K562 (cell line): ENCODE results near the gene ACTR8. TPM values are rescaled to one million over a fixed set of nuclear protein-coding genes. Genes with fewer than 3 reads are reported as not detected.

Experiments used
- ATAC-seq: fragments of 200-7000 bp; cut with Tn5 transposase; 3 replicates; pipeline ENCODE4 v1.9.1; 2020; ENCODE audit warnings: moderate library complexity
- BruUV-seq: library from RNA; stranded (reverse); fragments of 400-500 nt; replicated peaks from 2 replicates; lab custom pipeline; 2021; lab: Mats Ljungman, UMichigan
- CTCF ChIA-PET: fragments of 300-600 bp; formaldehyde crosslinking; extraction: SDS; loops from one replicate; lab custom pipeline; 2021; ENCODE audit warnings: low intra/inter-chr PET ratio; lab: Yijun Ruan, JAX
- POLR2A ChIA-PET: fragments of 300-600, 350-650 bp; sonication (Branson Sonifier 250); formaldehyde crosslinking; extraction: SDS; loops from one replicate; lab custom pipeline; 2021; ENCODE audit warnings: antibody characterized with exemption, inconsistent platforms; lab: Yijun Ruan, JAX
- DNase-seq, 4 experiments: peaks; one replicate each; pipeline versions ENCODE4 v3.0.0 to v3.0.0-alpha.2; 2011 to 2018; ENCODE audit warnings: low spot score in 3 of 4, mixed read lengths in 3 of 4; ENCODE audit errors: extremely low read depth in 1 of 4
- FAIRE-seq: peaks from 2 replicates; lab custom pipeline; 2011; peaks lifted over from hg19 to GRCh38; lab: Jason Lieb, UNC
- H2AFZ ChIP-seq: 2 replicates; pipeline ENCODE4 v1.6.0; 2011; ENCODE audit warnings: low read depth, low read length, control low read depth, inconsistent platforms
- H3K27ac ChIP-seq: fragments of 200-600 bp; 3 replicates; pipeline ENCODE4 v1.8.0; 2011; ENCODE audit warnings: low read depth, mild to moderate bottlenecking, control low read depth, inconsistent platforms, low read length, moderate library complexity, mixed read lengths; ENCODE audit errors: extremely low read depth
- H3K27me3 ChIP-seq, 2 experiments: fragments of 300-600 bp in 1 of 2; 2 replicates in 1 of 2; 3 replicates in 1 of 2; pipeline versions ENCODE4 v1.6.0 to v1.8.0; 2011; ENCODE audit warnings: inconsistent platforms in 2 of 2, low read length in 2 of 2, mild to moderate bottlenecking in 1 of 2, mixed read lengths in 1 of 2, moderate library complexity in 1 of 2; ENCODE audit not compliant: control insufficient read depth in 2 of 2, insufficient read depth in 2 of 2
- H3K36me3 ChIP-seq: fragments of 300-600 bp; 3 replicates; pipeline ENCODE4 v1.8.0; 2011; ENCODE audit warnings: mild to moderate bottlenecking, low read length, inconsistent platforms; ENCODE audit not compliant: control insufficient read depth, insufficient read depth
- H3K4me1 ChIP-seq, 2 experiments: fragments of 200-600 bp in 1 of 2; replicated peaks in 1 of 2; 2 replicates in 1 of 2; 3 replicates in 1 of 2; pipeline versions ENCODE4 v1.5.1 to v1.8.0; 2011; ENCODE audit warnings: inconsistent platforms in 2 of 2, low read length in 2 of 2, mild to moderate bottlenecking in 1 of 2, mixed read lengths in 1 of 2, moderate library complexity in 1 of 2; ENCODE audit not compliant: control insufficient read depth in 2 of 2, insufficient read depth in 2 of 2
- H3K4me2 ChIP-seq: 2 replicates; pipeline ENCODE4 v1.6.1; 2011; ENCODE audit warnings: low read length, control low read depth, inconsistent platforms, mixed read lengths; ENCODE audit not compliant: insufficient read depth
- H3K4me3 ChIP-seq: fragments of 200-600 bp; sonication (generic), shearing (Covaris generic); 2 replicates; pipeline ENCODE4 v1.5.1; 2016; ENCODE audit warnings: control low read depth, inconsistent platforms
- H3K79me2 ChIP-seq: fragments of 200-600 bp; 3 replicates; pipeline ENCODE4 v1.8.0; 2011; ENCODE audit warnings: low read length, inconsistent platforms; ENCODE audit not compliant: control insufficient read depth, insufficient read depth
- H3K9ac ChIP-seq, 2 experiments: 2 replicates each; pipeline versions ENCODE4 v1.6.0 to v1.6.1; 2011; ENCODE audit warnings: low read depth in 2 of 2, low read length in 2 of 2, control low read depth in 1 of 2, inconsistent platforms in 1 of 2, mild to moderate bottlenecking in 1 of 2, mixed read lengths in 1 of 2; ENCODE audit not compliant: insufficient read depth in 1 of 2
- H3K9me1 ChIP-seq: one replicate; pipeline ENCODE4 v1.6.0; 2011; ENCODE audit warnings: inconsistent platforms, mild to moderate bottlenecking, low read length, moderate library complexity; ENCODE audit not compliant: control insufficient read depth, insufficient read depth
- H3K9me3 ChIP-seq: replicated peaks from 2 replicates; pipeline ENCODE4 v1.5.1; 2011; ENCODE audit warnings: low read depth, low read length, inconsistent platforms; ENCODE audit not compliant: control insufficient read depth, insufficient read depth
- H4K20me1 ChIP-seq: replicated peaks from 2 replicates; pipeline ENCODE4 v1.6.1; 2011; ENCODE audit warnings: low read length, inconsistent platforms, mixed read lengths; ENCODE audit not compliant: control insufficient read depth, insufficient read depth
- ETS1 ChIP-seq: conservative IDR thresholded peaks from 2 replicates; pipeline ENCODE4 v1.6.1; 2011; ENCODE audit warnings: low read depth, mild to moderate bottlenecking, low read length; ENCODE audit not compliant: control insufficient read depth
- GTF3C2 ChIP-seq: IDR thresholded peaks from 3 replicates; pipeline ENCODE4 v1.6.1; 2011; ENCODE audit warnings: borderline replicate concordance, mild to moderate bottlenecking, moderate library complexity; ENCODE audit not compliant: insufficient read length; ENCODE audit errors: extremely low read depth
- HBP1 ChIP-seq: fragments of 450-650 bp; formaldehyde crosslinking; IDR thresholded peaks from 2 replicates; pipeline ENCODE4 v1.4.0; 2022; ENCODE audit warnings: missing genetic modification characterization
- HMG20A ChIP-seq: fragments of 450-650 bp; formaldehyde crosslinking; conservative IDR thresholded peaks from 2 replicates; pipeline ENCODE4 v1.4.0; 2020; ENCODE audit warnings: mild to moderate bottlenecking, mixed read lengths
- NRF1 ChIP-seq, 2 experiments: fragments of 450-650 bp; IDR thresholded peaks in 1 of 2; conservative IDR thresholded peaks in 1 of 2; 2 replicates each; pipeline ENCODE4 v1.6.1; 2014; ENCODE audit warnings: mild to moderate bottlenecking in 2 of 2
- SP1 ChIP-seq: sonication (generic); formaldehyde crosslinking; IDR thresholded peaks from 2 replicates; pipeline ENCODE4 v1.8.1; 2022; ENCODE audit warnings: mild to moderate bottlenecking, missing genetic modification reagents
- SRSF9 ChIP-seq: fragments of 200-400 bp; formaldehyde crosslinking; IDR thresholded peaks from 2 replicates; pipeline ENCODE4 v1.6.1; 2017; ENCODE audit warnings: low read depth, low read length, borderline replicate concordance
- ZNF444 ChIP-seq: fragments of 250-450 bp; sonication (Bioruptor Pico); IDR thresholded peaks from 2 replicates; pipeline ENCODE4 v1.4.0; 2020; ENCODE audit warnings: mild to moderate bottlenecking, moderate library complexity
- ZNF609 ChIP-seq: sonication (generic); formaldehyde crosslinking; IDR thresholded peaks from 2 replicates; pipeline ENCODE4 v1.8.1; 2023; ENCODE audit warnings: missing genetic modification reagents, mild to moderate bottlenecking, borderline replicate concordance
- WGBS: fragments of 100-300 bp; shearing (Covaris generic); methylation state at CpG from one replicate; pipeline ENCODE4 v1.1.6; 2016; ENCODE audit warnings: low coverage, mixed read lengths; ENCODE audit not compliant: insufficient coverage; ENCODE audit errors: missing lambda C conversion rate; 5-methylcytosine and 5-hydroxymethylcytosine counted together
- in situ Hi-C: fragments of 300-500 bp; cut with MboI; formaldehyde crosslinking; loops from 4 replicates; pipeline ENCODE4 v1.15.0; 2018; ENCODE audit warnings: inconsistent platforms, mixed read lengths
- intact Hi-C: fragments of 100-400 bp; cut with micrococcal nuclease; formaldehyde crosslinking; loops from 2 replicates; pipeline ENCODE4 v1.14.2; 2022
- polyA plus RNA-seq, 8 experiments: library from polyadenylated mRNA; depleted of rRNA in 4 of 8; stranded (reverse) in 5 of 8; unstranded in 3 of 8; fragments of >200 nt; fragmentation: Nextera tagmentation in 2 of 8; fragmentation: Illumina TruSeq in 1 of 8; extraction: Ambion mirVana in 2 of 8; extraction: Trizol in 1 of 8; gene quantifications; 2 replicates each; pipeline versions ENCODE4 v1.2.1 to v1.2.3, GENCODE V29; 2011 to 2014; ENCODE audit warnings: inconsistent platforms in 1 of 8, missing spikeins in 1 of 8
- total RNA-seq, 7 experiments: library from RNA; depleted of rRNA in 6 of 7; stranded (reverse); fragments of >200 nt in 6 of 7; fragmentation: Illumina TruSeq in 2 of 7; extraction: Trizol in 2 of 7; gene quantifications; 2 replicates each; pipeline versions ENCODE4 v1.2.1 to v1.2.3, GENCODE V29; 2011 to 2021; ENCODE audit warnings: low replicate concordance in 1 of 7

ACTR8 gene
- total and polyA plus RNA-seq, 9 of the 15 experiments (the other 6 are each of a cell fraction or from before 2014, with no cell fraction given) = 4.8 to 24.2 (median 17.5) TPM

DNA sequence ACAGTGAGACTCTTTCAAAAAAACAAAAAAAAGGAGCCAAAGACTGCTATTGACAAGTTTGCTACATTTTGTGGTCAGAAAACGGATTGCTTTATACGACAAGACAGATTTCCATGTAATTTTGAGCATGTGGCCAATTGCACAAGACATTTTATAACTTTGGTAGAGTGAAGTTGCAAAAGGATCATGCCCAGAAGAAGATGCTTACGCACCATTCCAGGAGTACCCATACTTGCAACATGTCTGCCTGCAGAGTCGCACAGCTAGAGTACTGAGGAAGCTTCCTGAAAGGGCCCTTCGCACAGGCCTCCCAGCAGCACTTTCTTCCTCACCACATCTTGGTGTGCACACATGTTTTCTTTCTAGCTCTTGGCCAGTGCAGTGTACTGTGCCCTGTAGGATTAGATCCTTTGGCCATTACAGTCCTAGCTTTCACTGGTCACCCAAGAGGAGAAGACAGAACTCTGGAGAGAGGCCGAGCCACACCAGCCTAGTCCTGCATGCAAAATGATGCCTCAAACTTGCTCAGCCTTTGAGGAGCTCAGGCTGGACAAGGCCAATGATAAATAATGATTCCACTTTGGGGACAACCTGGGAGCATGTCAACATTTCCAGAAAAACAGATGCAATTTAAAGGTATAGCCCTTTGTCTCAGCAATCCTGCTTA lies 47.4 kb downstream of the ACTR8 start:
- Histone ChIP-seq H3K4me3 (no peak overlapping the region), H3K9me1 (no peaks in the 10 kb centered on the region), H3K9me3 (no peaks in the 10 kb centered on the region), H3K36me3 (no peaks in the 10 kb centered on the region), H3K4me1 (no peaks in the 10 kb centered on the region), H3K27ac (no peak overlapping the region), H3K79me2 (no peaks in the 10 kb centered on the region), H3K4me2 (no peak overlapping the region), H3K9ac (no peak overlapping the region), H3K27me3 (no peaks in the 10 kb centered on the region; a peak in 1 of 5 replicates), H4K20me1 (no peaks in the 10 kb centered on the region), H2AFZ (no peak overlapping the region)
- in situ Hi-C loops (no loop called here), intact Hi-C loops (no loop called here)
- DNase-seq (no peak), FAIRE-seq (no peak), ATAC-seq (no peak)
- 27% methylated on average over 6 of the region's 6 CpGs for WGBS
- ChIA-PET POLR2A (interaction anchor here (0.8 kb wide), 1 partner anchor 10 kb away, joined by 3 read pairs; no protein-coding TSS in a partner anchor), CTCF (no interaction called here)
- no TSS peak for BruUV-seq
- no peak for TF ChIP-seq HBP1 (CRISPR knock-in tag)
- TF ChIP-seq ZNF444 (CRISPR knock-in tag) = no peak
- no peak for TF ChIP-seq GTF3C2
- no peak for TF ChIP-seq SP1 (CRISPR knock-in tag)
- TF ChIP-seq NRF1 (conservative IDR thresholded peaks at IDR 0.05 in 1 of 2, IDR thresholded peaks at IDR 0.05 in 1 of 2) = no peak
- no peak for TF ChIP-seq ETS1
- no peak for TF ChIP-seq ZNF609
- no peak for TF ChIP-seq SRSF9
- TF ChIP-seq HMG20A (CRISPR knock-in tag) = no peak
